Activated CD8-positive, alpha-beta memory T cell treated with anti-CD3 and anti-CD28 coated beads, Interleukin-2, amount 50 U/mL, for 24 hours (primary cell): ENCODE data around the gene CIDEB.
"Not testable (repeated sequence)": the region's sequence is repeated elsewhere in the genome, so short reads cannot be mapped to it uniquely, and the experiment has no call there.

Experiments
- DNase-seq: peaks from one replicate; pipeline ENCODE4 v3.0.0-alpha.2; 2020; ENCODE audit errors: extremely low read depth

Gene CIDEB, protein sequence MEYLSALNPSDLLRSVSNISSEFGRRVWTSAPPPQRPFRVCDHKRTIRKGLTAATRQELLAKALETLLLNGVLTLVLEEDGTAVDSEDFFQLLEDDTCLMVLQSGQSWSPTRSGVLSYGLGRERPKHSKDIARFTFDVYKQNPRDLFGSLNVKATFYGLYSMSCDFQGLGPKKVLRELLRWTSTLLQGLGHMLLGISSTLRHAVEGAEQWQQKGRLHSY

DNA sequence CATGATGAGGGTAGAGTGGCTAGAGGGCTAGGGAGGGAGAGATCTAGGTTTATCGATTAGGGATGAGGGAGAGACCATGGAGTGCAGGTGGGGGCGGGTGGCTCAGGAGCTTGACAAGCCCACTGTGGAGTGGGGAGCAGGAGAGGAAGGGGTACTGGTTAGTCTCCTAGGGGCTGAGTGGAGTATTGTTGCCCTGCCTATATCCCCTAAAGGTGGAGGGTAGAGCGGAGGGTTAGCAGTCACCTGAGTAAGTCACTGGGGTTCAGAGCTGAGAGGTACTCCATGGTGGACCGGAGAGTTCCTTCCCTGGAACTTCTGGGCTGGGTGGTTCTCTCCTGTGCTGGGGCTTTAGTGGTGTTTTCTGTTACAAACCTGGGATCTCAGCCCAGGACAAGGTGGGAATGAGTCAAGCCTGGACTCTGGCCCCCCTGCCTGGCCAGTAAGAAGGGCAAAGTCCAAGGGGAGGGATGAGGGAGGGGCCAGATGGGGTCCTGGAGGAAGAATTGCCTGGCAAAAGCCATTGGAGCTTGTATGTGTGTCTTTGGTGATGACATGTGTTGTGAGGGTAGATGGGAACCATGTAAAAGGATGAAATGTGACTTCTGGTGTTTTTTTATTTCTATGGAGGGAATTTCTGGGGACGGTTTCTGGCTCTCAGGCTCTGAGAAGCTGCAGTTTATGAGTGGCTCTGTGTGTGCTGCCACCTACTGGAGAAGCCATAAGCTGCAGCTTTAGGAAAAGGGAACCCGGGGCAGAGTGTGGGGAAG lies at the start of gene CIDEB:
TSS of gene CIDEB (minus strand) at position 403 of the 767 bp plus-strand sequence. CDS start at position 284, 119 bp downstream.
- DNase-seq = no peak

DNA sequence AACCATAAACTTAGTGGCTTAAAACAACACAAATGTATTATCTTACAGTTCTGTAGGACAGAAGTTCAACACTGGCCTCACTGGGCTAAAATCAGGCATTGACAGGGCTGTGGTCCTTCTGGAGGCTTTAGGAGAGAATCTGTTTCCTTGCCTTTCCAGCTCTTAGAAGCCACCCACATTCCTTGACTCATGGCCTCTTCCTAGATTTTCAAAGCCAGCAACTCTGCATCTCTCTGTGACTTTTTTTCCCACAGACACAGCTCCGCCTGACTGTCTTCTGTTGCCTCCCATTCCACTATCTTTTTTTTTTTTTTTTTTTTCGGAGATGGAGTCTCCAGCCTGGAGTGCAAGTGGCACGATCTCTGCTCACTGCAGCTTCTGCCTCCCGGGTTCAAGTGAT lies 48.4 kb upstream of the CIDEB start:
- no peak for DNase-seq

DNA sequence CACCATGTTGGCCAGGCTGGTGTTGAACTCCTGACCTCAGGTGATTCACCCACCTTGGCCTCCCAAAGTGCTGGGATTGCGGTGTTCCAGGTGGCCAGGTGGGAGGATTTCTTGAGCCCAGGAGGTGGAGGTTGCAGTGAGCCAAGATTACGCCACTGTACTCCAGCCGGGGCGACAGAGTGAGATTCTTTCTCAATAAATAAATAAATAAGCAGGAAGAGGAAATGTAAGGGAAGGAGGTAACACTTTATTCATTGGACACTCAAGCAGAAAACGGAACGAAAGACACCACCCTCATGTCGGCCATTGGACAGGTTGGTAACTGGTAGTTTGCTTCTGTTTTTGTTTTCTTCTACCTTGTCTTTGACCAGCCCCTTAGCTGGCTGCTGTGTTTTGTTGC lies 47.2 kb upstream of the CIDEB start:
- no peak for DNase-seq

DNA sequence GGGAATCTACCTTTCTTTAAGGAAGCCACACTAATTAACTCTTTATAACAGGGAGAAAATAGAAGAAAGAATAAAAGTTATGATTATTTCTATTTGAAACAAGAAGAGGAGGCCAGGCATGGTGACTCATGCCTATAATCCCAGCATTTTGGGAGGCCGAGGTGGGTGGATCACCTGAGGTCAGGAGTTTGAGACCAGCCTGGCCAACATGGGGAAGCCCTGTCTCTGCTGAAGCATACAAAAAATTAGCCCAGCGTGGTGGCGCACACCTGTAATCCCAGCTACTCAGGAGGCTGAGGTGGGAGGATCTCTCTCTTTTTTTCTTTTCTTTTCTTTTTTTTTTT lies 46.7 kb upstream of the CIDEB start:
- DNase-seq = not testable (repeated sequence)

DNA sequence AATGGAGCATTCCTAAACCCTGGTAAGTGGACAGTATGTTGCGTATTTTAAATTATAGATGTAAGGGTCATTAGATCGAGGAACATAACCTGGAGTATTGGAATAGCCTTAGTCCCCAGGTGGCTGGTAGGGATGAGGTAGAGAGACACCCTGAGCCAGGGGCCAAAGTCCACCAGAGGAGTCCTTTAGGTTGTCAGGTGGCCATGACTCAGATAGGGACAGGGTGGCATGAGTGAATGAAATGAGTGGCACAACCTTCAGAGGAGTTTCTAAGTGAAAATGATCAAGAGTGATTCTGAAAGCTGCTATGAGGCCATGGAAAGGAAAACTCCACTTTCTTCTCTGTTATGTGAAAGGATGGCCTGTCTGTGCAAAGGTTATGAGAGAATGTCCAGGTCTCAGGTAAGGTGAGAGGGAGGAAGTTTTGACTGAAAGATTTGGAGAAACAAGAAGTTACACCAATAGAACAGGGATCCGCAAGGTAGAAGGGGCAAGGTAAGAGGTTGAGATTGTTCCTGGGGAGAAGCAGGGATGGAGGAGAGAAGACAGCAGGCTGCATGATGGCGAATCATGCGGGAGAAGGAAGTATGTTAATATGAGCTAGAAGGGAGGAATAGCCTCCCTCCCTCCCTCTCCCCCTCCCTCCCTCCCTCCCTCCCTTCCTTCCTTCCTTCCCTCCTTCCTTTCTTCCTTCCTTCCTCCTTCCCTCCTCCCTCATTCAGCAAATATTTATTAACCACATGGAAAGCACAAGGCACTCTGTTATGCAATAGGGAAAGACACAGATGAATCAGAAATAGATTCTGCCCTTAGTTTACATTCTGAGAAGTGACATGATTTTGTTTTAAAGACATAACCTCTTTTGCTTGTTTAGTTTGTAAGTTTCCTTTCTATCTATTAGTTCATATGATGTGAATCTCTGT lies 46.0 kb upstream of the CIDEB start:
- no peak for DNase-seq

DNA sequence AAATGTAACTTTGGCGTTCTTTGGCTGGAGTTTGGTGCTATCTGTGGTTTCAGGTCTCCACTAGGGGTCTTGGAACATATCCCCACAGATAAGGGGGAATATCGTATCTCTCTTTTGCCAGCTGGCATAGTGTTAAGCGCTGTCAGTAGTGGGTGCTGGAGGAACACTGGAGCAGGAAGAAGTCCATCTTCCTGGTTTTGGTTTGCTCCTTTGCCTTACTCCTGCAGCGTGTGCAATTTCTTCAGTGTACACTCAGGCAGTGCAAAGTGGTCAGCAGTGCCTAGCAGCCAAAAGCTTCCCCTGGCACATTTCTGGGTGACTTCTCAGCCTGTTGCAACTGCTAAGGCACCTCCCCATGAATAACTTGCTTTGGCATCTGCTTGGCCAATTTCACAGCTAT lies 43.7 kb upstream of the CIDEB start:
- no peak for DNase-seq

DNA sequence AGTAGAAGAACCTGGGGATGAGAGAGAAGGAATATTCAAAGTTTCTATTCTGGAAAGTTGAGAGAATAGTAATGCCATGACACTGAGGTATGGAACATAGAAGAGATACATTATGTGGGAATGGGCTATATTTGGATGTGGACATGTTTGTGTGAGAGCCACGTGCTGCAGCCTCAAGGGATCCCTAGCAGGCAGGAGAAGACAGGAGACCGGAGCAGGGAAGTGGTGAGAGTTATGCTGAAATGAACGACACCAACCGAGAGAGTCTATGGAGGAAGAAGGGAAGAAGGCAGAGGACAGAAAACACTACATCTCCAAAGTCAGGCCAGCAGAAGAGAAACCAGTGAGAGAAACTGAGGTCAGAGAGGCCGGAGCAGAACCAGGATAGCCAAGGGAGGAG lies 42.0 kb upstream of the CIDEB start:
- no peak for DNase-seq

DNA sequence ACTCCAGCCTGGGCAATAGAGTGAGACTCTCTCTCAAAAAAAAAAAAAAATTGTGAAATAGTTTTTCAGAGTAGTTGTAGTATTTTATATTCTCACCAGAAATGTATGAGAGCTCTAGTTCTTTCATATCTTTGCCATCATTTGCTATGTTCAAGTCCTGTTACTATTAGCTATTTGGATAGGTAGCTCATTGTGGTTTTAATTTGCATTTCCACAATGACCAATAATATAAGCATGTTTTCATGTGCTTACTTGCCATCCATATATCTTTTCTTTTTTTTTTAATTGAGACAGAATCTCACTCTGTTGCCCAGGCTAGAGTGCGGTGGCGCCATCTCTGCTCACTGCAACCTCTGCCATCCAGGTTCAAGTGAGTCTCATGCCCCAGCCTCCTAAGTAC lies 40.4 kb upstream of the CIDEB start:
- DNase-seq = no peak

DNA sequence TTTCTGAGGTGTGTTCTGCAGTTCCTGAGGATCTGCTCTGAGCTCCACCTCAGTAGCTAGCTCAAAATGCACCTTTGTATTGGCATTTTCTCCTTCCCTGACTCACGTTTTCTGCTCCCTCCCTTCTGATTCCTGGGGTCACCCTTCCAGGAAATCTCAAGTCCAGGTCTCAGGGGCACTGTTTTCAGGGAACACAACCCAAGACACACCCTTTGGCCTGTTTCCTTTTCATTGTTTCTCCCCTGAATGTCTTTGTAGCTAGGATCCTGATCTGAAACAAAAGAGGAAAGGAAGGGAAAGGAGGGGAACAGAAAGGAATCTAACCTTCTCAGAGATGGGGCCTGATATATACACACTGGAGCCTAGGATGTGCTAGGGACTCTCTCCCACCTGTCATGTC lies 39.4 kb upstream of the CIDEB start:
- DNase-seq = no peak

DNA sequence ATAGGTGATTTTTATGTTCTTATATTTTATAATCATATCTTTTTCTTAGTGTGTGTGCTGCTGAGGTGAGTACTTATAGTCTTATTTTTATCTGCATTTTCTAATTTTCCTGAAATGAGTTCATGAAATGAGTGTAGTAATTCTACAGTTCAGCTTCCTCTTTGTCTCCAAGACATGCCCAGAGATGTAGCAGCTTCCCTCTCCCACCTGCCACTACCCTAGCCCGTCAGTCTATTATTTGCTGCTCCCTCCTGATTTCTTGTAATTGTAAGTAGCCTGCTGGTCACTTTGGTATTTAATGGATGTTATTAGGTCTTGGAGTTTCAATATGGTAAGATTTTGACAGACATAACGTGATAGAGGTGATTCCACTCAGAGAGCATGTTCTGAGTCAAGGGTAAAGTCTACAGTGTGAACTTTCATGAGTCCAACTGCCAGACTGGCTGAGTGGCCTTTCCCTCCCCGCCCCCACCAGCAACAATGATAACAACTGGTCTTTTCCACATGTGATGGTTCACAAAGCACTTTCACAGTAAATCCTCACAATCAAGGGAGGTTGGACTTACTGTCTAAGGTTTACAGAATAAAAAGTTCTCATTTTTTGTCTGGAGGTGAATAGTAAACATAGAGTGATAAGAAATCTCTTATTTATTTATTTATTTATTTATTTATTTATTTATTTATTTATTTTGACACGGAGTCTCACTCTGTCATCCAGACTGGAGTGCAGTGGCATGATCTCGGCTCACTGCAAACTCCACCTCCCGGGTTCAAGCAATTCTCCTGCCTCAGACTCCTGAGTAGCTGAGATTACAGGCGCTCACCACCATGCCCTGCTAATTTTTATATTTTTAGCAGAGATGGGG lies 36.3 kb upstream of the CIDEB start:
- DNase-seq = no peak

DNA sequence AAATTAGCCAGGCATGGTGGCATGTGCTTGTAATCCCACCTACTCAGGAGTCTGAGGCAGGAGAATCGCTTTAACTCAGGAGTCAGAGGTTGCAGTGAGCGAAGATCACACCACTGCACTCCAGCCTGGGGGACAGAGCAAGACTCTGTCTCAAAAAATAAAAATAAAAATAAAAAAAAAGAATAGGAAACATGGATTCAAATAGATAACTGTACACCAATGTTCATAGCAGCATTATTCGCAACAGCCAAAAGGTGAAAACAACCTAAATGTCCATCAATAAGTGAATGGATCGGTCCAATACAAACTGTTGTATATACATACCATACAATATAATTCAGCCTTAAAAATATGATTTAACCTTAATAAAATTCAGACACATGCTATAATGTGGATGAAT lies 35.1 kb upstream of the CIDEB start:
- DNase-seq = no peak

DNA sequence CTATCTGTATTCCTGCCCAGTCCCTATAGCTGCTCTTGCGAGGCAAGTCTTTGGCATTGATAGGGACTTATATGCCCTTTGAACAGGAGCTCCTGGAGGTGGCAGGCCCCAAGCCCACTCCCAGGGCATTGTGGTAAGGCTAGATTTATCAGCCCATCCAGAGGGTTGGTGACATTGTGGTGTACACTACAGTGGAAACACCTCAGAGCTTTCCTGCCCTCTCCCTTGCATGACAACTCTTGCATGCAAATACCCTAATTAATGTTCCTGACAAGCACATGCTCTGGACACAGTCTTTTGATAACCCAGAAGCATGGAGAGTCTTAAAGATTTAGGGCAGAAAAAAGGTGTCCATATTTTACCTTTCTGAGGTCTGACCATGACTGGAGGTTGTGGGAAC lies 32.8 kb upstream of the CIDEB start:
- DNase-seq = no peak

DNA sequence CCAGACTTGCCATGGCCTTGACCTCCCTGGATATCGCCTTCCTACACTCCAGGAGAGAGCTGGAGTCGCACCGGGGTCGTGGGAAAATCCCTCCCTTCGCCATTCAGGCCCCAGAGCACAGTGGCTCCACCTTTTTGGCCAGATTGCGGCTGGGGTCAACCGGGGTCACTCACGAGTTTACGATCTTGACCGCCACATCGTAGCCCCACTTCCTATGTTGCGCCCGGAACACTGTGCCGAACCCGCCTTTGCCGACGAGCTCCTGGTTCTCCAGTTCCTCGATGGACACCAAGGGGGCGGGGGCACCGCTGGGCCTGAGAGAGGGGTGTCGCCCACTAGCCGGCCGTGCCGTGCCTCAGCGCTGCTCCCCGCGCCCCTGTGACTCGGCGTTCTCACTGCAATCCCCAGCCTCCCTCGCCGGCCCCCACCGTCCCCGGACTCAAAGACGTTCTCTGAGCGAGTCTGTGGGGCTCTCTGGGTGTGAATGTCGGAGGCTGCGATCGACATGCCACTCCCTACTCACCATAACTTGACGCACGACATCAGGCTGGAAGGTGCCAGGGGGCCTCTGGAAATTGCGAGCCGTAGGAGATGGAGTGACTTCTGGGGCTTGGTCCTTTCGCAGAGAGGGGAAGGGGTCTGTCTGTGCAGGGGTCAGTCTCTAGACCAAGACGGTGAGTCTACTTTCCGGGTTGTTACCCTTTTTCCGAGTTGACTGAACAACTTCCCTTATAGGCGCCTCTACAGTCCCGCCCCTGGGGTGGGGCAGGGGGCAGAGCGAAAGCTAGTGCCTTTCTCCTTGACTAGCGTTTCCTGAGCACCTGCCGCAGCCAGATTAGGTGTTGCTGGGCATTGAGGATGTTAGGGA lies 31.7 kb upstream of the CIDEB start, which contains the start of gene RIPK3:
TSS of gene RIPK3 (minus strand) at position 708 of the 868 bp plus-strand sequence. CDS start at position 543, 165 bp downstream.
- peak; percentile 26 for DNase-seq

DNA sequence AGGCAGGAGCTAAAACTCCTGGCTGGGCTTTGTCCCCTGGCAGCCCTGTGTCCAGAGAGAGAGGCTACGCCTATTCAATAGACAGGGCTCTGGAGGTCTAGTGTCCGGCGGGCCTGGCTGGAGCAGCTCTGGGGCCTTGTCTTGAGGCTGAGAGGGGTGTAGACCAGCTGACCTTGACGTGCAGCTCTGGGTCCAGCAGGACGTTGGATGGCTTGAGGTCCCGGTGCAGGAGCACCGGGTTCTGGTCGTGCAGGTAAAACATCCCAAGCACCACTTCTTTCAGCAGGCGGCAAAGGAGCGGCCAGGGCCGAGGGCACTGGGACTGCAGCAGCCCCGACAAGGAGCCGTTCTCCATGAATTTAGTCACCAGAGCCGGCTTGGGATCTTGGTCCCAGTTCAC lies 31.1 kb upstream of the CIDEB start:
- no peak for DNase-seq

DNA sequence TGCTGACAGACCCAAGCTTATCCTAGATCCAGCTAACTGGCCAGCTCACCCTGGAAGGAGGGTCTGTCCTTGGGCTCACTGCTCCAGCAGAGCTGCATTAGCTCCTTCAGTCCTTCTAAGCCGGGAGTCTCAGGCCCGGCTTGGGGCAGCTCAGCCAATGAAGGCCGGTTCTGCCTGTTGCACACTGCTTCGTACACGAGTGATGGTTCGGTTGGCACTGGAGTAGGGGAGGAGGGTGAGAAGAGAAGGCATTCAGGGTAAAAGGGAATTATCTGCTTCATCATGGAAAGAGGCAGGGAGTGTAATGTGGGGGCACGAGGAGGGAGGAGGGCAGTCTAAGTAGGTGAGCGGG lies 30.0 kb upstream of the CIDEB start:
- DNase-seq = no peak

DNA sequence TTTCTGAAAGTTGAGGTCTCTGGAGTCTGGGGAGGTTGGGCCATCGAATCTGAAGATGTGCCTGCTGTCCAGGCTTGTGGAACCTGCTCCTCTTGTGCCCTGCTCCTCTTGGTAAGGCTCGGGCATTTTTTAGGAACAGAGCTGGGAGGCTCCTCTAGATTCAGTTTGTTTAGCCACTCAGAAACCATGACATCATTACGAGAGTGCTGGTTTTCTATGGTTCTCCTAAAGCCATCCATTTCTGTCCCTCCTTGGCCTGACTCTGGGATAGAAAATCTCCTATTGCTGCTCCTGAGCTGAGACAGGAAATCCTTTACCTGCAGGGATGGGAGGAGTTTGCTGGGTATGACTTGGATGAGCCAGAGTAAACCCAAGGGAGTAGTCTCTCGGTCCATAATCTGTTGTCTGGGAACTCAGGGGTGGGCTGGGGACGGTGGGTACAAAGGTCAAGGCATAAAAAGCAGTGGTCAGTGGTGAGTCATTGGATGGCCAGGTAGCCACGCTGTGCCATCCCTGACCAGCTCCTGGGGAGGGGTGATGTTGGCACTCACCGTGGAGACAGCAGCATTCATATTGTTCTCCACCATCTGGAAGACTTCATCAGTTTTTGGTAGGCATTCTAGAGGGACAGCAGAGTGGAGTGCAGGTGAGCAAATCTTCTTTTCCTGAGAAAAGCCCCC lies 29.5 kb upstream of the CIDEB start:
- DNase-seq = no peak

DNA sequence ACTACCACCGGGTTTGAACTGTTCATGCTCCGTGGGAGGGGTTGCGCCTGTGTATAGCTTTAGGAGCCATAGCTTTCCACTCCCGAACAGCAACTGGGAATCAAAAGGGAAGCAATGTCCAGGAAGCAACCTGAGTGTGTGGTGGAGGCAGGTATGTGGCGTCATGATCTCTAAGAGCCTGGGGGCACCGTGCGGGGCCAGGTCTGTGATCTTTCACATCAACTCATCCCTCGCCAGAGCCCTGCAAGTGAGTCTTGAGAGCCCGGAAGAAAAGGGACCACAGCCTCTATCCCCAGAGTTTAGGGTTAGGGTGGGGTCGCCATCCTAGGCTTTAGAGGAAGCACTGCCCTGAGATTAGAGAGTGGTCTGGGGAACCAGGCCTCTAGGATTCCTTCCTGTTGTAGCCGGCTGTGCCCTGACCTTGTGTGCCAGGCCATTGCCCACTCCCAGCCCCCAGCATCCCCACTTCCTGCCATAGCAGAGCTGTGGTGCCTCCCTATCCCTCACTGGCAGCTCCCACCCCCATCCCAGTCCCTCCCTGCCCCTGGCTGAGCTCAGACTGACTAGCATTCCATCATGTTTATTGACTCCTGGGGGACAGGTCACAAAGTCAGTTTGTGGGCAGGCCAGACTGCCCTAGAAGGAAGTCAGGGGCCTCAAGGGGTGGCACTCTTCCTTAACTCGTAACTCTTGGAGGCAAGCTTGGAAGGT lies 27.8 kb upstream of the CIDEB start:
- DNase-seq = no peak

DNA sequence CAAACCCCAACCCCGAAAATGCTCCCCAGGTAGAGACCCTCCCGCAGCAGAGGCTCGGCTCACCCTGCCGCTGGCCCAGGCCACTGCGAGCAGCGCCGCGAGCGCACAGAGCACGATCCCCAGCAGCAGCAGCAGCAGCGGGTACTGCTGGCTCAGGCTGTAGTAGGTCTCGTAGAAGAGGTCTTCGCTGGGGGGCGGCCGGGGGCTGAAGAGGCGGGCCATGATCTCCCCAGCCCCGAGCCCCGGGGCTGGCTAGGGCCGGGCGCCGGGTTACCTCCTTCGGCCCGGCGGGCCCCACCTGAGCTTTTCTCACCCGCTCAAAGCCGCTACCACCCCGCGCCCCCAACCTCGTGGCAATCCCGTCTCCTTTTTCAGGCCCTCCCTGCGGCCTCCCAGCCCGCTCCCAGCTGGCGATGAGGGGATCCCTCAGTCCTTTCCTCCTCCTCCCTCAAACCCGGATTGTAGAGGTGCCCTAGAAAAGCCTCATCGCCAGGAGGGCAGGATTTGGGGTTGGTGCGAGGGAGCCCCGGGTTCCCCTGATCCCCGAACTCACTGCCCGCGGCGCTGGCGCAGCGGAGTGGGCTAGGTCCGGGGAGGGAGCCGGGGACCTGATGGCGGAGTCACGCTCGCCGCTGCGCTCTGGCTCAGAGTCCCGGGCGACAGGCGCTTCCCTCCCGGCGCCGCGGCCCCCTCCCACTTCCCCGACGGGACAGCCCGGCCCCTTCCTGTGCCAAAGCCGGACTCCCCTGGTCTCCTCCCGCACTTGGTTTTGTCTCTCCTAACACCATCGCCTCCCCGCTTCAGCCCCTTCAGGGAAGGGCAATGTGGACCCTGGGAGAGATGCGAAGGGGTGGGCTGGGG lies 26.9 kb upstream of the CIDEB start, which contains the start of gene ADCY4:
TSS of gene ADCY4 (minus strand) at position 641 of the 861 bp plus-strand sequence. CDS start at position 222, 419 bp downstream.
- no peak for DNase-seq
